Skeletal muscle tissue (tissue), 4 donors: ENCODE data around the gene KRTAP5-2. TPM values are rescaled to one million over a fixed set of nuclear protein-coding genes. Genes with fewer than 3 reads are reported as not detected.
A peak's percentile ranks its signal among the peaks of the same experiment; 100 is the strongest.
"Not testable (repeated sequence)": the region's sequence is repeated elsewhere in the genome, so short reads cannot be mapped to it uniquely, and the experiment has no call there.

Source experiments
- H3K27ac ChIP-seq: one replicate; pipeline ENCODE4 v1.7.0; 2013; ENCODE audit warnings: mild to moderate bottlenecking, low read depth, low read length, inconsistent platforms
- H3K27me3 ChIP-seq, 3 donors: one replicate each; pipeline ENCODE4 v1.7.0; 2013; ENCODE audit warnings: low read length in 3 of 3; ENCODE audit not compliant: control insufficient read depth in 3 of 3, insufficient read depth in 3 of 3
- H3K36me3 ChIP-seq, 3 donors: one replicate each; pipeline ENCODE4 v1.7.0; 2013; ENCODE audit warnings: low read length in 3 of 3; ENCODE audit not compliant: control insufficient read depth in 3 of 3, insufficient read depth in 3 of 3
- H3K4me1 ChIP-seq, 3 donors: one replicate each; pipeline ENCODE4 v1.7.0; 2013; ENCODE audit warnings: low read length in 3 of 3, mild to moderate bottlenecking in 3 of 3; ENCODE audit not compliant: control insufficient read depth in 3 of 3, insufficient read depth in 3 of 3
- H3K4me3 ChIP-seq, 3 donors: one replicate each; pipeline ENCODE4 v1.7.0; 2013; ENCODE audit warnings: low read length in 3 of 3
- H3K9ac ChIP-seq, 3 donors: one replicate each; pipeline ENCODE4 v1.7.0; 2013; ENCODE audit warnings: low read length in 3 of 3, mild to moderate bottlenecking in 3 of 3, moderate library complexity in 2 of 3, low read depth in 1 of 3
- H3K9me3 ChIP-seq, 3 donors: one replicate each; pipeline ENCODE4 v1.7.0; 2013; ENCODE audit warnings: low read length in 3 of 3; ENCODE audit not compliant: control insufficient read depth in 3 of 3
- total RNA-seq: library from RNA; depleted of rRNA; stranded (reverse); fragments of >200 nt; gene quantifications from one replicate; pipeline ENCODE4 v1.2.3, GENCODE V29; 2014
- donor health status: Osteomylitis.

Gene KRTAP5-2
- total RNA-seq, result not detected

- H3K9me3 ChIP-seq, result no peaks in the 10 kb centered on the region
- H3K4me3 ChIP-seq, result no peak within 1 kb of the TSS
- peaks cover 0 to 5% (median 0%) of the 10 kb centered on the region in 3 donors for H3K4me1 ChIP-seq
- no peak within 1 kb of the TSS for H3K27ac ChIP-seq
- no peaks in the 10 kb centered on the region for H3K36me3 ChIP-seq
- H3K9ac ChIP-seq, result no peak within 1 kb of the TSS
- peaks cover 10 to 15% (median 10%) of the 10 kb centered on the region in 3 donors for H3K27me3 ChIP-seq
Observed at GRCh38 chr11:1597994-1598380, at the start of gene KRTAP5-2. KRTAP5-2 (minus strand) TSS chr11:1598294; CDS start chr11:1598250, 44 bp downstream.

GRCh38 chr11:1646540-1646939 is 48.4 kb upstream of the KRTAP5-2 start:
- H3K9me3 ChIP-seq, H3K4me3 ChIP-seq, H3K9ac ChIP-seq, H3K4me1 ChIP-seq, H3K36me3 ChIP-seq, H3K27ac ChIP-seq: not testable (repeated sequence)
- H3K27me3 ChIP-seq, result peaks cover 0 to 16% (median 6%) of the 10 kb centered on the region in 3 donors

GRCh38 chr11:1645357-1645821 is 47.3 kb upstream of the KRTAP5-2 start:
- no peak overlapping the region for H3K9ac ChIP-seq
- no peaks in the 10 kb centered on the region for H3K36me3 ChIP-seq
- H3K9me3 ChIP-seq, result no peaks in the 10 kb centered on the region
- no peaks in the 10 kb centered on the region for H3K4me1 ChIP-seq
- no peak overlapping the region for H3K4me3 ChIP-seq
- H3K27ac ChIP-seq, result no peak overlapping the region
- peaks cover 1 to 21% (median 6%) of the 10 kb centered on the region in 3 donors for H3K27me3 ChIP-seq

GRCh38 chr11:1644601-1645356 is 46.7 kb upstream of the KRTAP5-2 start:
- peaks cover 0 to 5% (median 0%) of the 10 kb centered on the region in 3 donors for H3K4me1 ChIP-seq
- H3K9me3 ChIP-seq, result no peaks in the 10 kb centered on the region
- peaks cover 7 to 27% (median 9%) of the 10 kb centered on the region in 3 donors for H3K27me3 ChIP-seq
- no peaks in the 10 kb centered on the region for H3K36me3 ChIP-seq
- H3K4me3 ChIP-seq, result no peak overlapping the region
- H3K27ac ChIP-seq, result no peak overlapping the region
- H3K9ac ChIP-seq, result no peak overlapping the region

GRCh38 chr11:1643146-1643690 is 45.1 kb upstream of the KRTAP5-2 start:
- no peaks in the 10 kb centered on the region for H3K9me3 ChIP-seq
- peaks cover 0 to 9% (median 0%) of the 10 kb centered on the region in 3 donors for H3K4me1 ChIP-seq
- H3K36me3 ChIP-seq, result no peaks in the 10 kb centered on the region
- H3K4me3 ChIP-seq, result no peak overlapping the region
- H3K27me3 ChIP-seq, result peaks cover 14 to 28% (median 17%) of the 10 kb centered on the region in 3 donors
- H3K9ac ChIP-seq, result no peak overlapping the region
- H3K27ac ChIP-seq, result no peak overlapping the region

GRCh38 chr11:1642288-1643145 is 44.4 kb upstream of the KRTAP5-2 start:
- H3K27me3 ChIP-seq, result peaks cover 14 to 26% (median 17%) of the 10 kb centered on the region in 3 donors
- no peak overlapping the region for H3K9ac ChIP-seq
- H3K4me3 ChIP-seq, result no peak overlapping the region
- H3K4me1 ChIP-seq, result peaks cover 0 to 9% (median 0%) of the 10 kb centered on the region in 3 donors
- no peaks in the 10 kb centered on the region for H3K36me3 ChIP-seq
- no peaks in the 10 kb centered on the region for H3K9me3 ChIP-seq
- no peak overlapping the region for H3K27ac ChIP-seq

GRCh38 chr11:1641096-1641495 is 43.0 kb upstream of the KRTAP5-2 start:
- H3K36me3 ChIP-seq, result no peaks in the 10 kb centered on the region
- no peaks in the 10 kb centered on the region for H3K9me3 ChIP-seq
- H3K4me3 ChIP-seq, result no peak overlapping the region
- H3K9ac ChIP-seq, result no peak overlapping the region
- H3K27me3 ChIP-seq, result peaks cover 14 to 29% (median 19%) of the 10 kb centered on the region in 3 donors
- no peak overlapping the region for H3K27ac ChIP-seq
- H3K4me1 ChIP-seq, result peaks cover 0 to 9% (median 0%) of the 10 kb centered on the region in 3 donors

- Histone ChIP-seq H3K4me3 (no peak overlapping the region), H3K4me1 (peaks cover 0 to 9% (median 0%) of the 10 kb centered on the region in 3 donors), H3K27ac (no peak overlapping the region), H3K9me3 (no peaks in the 10 kb centered on the region), H3K27me3 (peaks cover 14 to 27% (median 23%) of the 10 kb centered on the region in 3 donors), H3K9ac (peak overlapping the region in 1 of 3 donors; percentile 16), H3K36me3 (no peaks in the 10 kb centered on the region)
Observed at GRCh38 chr11:1640076-1640946, 42.2 kb upstream of the KRTAP5-2 start.

GRCh38 chr11:1639666-1640065 is 41.6 kb upstream of the KRTAP5-2 start:
- Histone ChIP-seq H3K9ac (peak overlapping the region in 1 of 3 donors; percentile 16), H3K27me3 (peaks cover 14 to 26% (median 22%) of the 10 kb centered on the region in 3 donors), H3K4me3 (no peak overlapping the region), H3K27ac (no peak overlapping the region), H3K36me3 (no peaks in the 10 kb centered on the region), H3K4me1 (peaks cover 0 to 9% (median 0%) of the 10 kb centered on the region in 3 donors), H3K9me3 (no peaks in the 10 kb centered on the region)
